RWPE1 (cell line): Measurements from ENCODE around the gene MICAL3.

Source experiments
- CTCF ChIA-PET: fragments of 350-600 bp; sonication (Branson Sonifier 250); formaldehyde crosslinking; extraction: SDS; loops from one replicate; lab custom pipeline; 2021; lab: Yijun Ruan, JAX
- POLR2A ChIA-PET: fragments of 400-600 bp; formaldehyde crosslinking; extraction: SDS; loops from one replicate; lab custom pipeline; 2020; ENCODE audit warnings: antibody characterized with exemption; ENCODE audit not compliant: low non-redundant PET; lab: Yijun Ruan, JAX
- DNase-seq: peaks from one replicate; pipeline ENCODE4 v3.0.0; 2012; ENCODE audit warnings: low spot score
- H3K27ac ChIP-seq: fragments of 450-650 bp; 2 replicates; pipeline ENCODE4 v1.5.1; 2017
- TF ChIP-seq, protein P1 (sequence below): fragments of 450-650 bp; conservative IDR thresholded peaks from 2 replicates; pipeline ENCODE4 v1.5.1; 2017; ENCODE audit warnings: low read depth, mild to moderate bottlenecking

Gene MICAL3

DNA sequence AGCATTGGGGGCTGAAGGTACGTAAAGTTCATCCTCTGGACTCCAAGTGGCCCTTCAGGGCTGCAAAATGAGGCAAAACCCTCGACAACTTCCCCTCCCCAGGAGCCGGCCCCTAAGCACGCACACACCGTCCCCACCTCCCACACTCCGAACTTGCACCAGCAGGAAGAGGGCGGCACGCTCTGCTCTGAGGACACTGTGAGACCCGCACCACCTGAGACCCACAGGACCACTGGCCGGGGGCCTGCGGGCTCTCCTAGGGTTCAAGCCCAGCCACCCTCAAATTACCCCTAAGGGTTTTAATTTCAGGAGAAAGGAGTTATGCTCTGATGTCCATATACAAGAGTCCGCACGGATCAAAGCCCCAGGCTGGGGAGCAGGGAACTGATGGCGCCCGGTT is 200.4 kb downstream of the MICAL3 start:
- H3K27ac ChIP-seq = no peak overlapping the region
- no peak for DNase-seq
- TF ChIP-seq, protein P1, sequence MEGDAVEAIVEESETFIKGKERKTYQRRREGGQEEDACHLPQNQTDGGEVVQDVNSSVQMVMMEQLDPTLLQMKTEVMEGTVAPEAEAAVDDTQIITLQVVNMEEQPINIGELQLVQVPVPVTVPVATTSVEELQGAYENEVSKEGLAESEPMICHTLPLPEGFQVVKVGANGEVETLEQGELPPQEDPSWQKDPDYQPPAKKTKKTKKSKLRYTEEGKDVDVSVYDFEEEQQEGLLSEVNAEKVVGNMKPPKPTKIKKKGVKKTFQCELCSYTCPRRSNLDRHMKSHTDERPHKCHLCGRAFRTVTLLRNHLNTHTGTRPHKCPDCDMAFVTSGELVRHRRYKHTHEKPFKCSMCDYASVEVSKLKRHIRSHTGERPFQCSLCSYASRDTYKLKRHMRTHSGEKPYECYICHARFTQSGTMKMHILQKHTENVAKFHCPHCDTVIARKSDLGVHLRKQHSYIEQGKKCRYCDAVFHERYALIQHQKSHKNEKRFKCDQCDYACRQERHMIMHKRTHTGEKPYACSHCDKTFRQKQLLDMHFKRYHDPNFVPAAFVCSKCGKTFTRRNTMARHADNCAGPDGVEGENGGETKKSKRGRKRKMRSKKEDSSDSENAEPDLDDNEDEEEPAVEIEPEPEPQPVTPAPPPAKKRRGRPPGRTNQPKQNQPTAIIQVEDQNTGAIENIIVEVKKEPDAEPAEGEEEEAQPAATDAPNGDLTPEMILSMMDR = no peak
- POLR2A ChIA-PET = no interaction called here
- CTCF ChIA-PET = interaction anchor here (0.6 kb wide), 1 partner anchor 68 kb away, joined by 3 read pairs; no protein-coding TSS in a partner anchor

DNA sequence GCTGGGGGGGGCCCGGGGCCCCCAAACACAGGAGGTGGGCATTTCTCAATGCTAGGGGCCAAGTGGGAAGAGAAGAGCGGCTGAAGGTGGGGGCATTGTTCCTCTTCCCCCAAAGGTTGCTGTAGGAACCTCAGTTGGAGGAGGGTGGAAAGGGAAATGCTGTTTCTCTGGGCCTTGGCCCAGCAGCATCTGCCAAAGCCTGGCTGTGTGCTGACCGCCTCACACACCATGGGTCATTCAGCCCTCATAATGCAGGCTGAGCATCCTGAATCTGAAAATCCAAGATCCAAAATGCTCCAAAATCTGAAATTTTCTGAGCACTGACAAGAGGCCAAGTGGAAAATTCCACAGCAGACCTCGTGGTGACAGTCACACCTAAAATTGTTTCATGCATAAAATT is 201.1 kb downstream of the MICAL3 start:
- POLR2A ChIA-PET = no interaction called here
- no peak overlapping the region for H3K27ac ChIP-seq
- DNase-seq = no peak
- CTCF ChIA-PET = no interaction called here
- TF ChIP-seq, protein P1 = no peak

DNA sequence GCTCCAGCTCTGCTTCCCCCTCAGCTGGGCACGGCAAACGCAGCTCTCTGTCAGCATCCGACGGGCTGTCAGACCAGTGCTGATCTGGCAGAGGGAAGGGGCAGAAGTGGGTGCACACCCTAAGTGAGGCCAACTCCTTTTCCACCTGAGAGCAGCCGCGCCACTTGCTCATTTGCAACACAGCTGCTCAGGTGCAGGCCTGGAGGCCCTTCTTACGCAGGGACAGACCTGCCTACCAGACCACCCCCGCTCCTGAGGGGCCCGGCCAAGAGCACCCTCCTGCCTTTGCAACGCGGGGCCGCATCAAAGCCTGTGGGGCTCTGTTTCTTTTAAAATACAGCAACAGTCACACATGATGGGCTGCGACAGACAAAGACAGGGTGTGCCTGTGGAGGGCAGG is 202.3 kb downstream of the MICAL3 start:
- TF ChIP-seq, protein P1 = no peak
- H3K27ac ChIP-seq = no peak overlapping the region
- no peak for DNase-seq
- POLR2A ChIA-PET = no interaction called here
- CTCF ChIA-PET = no interaction called here

DNA sequence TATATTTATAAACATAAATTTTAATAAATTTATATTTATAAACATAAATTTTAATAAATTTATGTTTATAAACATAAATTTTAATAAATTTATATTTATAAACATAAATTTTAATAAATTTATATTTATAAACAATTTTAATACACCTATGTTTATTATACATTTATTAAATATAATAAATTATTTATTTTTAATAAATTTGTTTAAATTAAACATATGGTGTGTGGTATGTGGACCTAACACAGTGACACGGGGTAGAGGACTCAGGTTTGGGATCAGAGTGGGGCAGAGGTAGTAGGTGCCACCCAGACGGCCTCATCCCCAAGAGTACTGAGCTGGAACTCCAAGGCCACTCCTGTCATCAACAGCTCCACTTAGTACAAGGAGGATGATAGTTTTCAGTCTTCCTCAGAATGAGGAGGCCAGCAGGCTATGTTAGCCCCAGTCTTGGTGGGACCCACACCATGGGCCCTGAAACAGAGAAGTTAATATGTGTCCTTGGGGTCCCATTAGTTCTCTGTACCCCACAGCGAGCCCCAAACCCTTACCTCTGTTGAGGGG is 203.4 kb downstream of the MICAL3 start:
- TF ChIP-seq, protein P1 = no peak
- POLR2A ChIA-PET = no interaction called here
- CTCF ChIA-PET = no interaction called here
- no peak overlapping the region for H3K27ac ChIP-seq
- no peak for DNase-seq

DNA sequence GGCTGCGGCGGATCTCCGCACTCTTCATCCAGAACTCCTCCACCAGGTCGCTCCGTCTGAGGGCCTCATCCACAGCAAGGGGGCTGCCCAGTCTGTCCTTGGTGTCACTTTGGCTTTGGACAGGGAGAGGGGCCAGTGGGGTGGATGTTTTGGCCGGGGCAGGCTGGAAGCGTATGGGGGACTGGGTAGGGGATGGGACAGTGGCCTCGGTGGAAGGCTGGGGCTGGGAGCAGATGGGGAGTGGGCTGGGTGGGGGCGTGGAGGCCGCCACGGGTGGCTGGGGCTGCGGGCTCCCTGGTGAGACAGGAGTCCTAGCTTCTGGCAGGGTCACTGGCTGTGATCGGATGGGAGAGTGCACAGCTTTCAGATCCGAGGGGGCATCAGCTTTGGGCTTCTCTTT is 205.7 kb downstream of the MICAL3 start:
- ChIA-PET CTCF (interaction anchor here (0.6 to 1.0 kb wide), 2 partner anchors 9 to 12 kb away, joined by 3 to 5 read pairs; no protein-coding TSS in a partner anchor), POLR2A (no interaction called here)
- TF ChIP-seq, protein P1 = no peak
- no peak overlapping the region for H3K27ac ChIP-seq
- DNase-seq = no peak

DNA sequence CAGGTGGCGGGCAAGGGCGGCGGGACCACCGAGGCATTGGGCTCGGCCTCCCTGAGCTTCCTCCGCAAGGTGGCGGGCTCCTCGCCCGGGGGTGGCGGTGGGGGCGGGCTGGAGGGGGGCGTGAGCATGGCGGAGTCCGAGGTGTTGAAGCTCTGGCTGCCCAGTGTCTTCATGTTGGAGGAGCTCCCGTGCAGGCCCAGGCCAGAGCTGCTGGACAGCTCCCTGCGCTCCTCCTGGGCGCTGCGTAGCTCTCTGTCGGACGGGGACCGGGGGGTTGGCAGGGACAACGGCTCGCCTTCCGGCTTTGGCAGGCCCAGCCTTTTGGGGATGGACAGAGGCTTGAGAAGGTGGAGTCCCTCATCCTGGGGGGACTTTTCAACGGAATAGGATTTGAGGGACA is 206.2 kb downstream of the MICAL3 start:
- TF ChIP-seq, protein P1 = no peak
- POLR2A ChIA-PET = no interaction called here
- CTCF ChIA-PET = interaction anchor here (0.6 to 1.0 kb wide), 2 partner anchors 8 to 12 kb away, joined by 3 to 5 read pairs; no protein-coding TSS in a partner anchor

More for the DNA sequence above, 206.2 kb downstream of the MICAL3 start:
- H3K27ac ChIP-seq = no peak overlapping the region
- no peak for DNase-seq
